Measurements from ENCODE around the gene CLK3.
"Not testable (repeated sequence)": the region's sequence is repeated elsewhere in the genome, so short reads cannot be mapped to it uniquely, and the experiment has no call there.

CLK3 gene

GRCh38 chr15:74620636-74621545 is 5.3 kb downstream of the CLK3 start:
- FAIRE-seq (no peak), DNase-seq (ENCODE audit: low spot score) (peak; percentile 68)

- DNase-seq (ENCODE audit: low spot score) (no peak), FAIRE-seq (no peak)
These were observed 5.9 kb downstream of the CLK3 start for GRCh38 chr15:74621546-74621920.

- FAIRE-seq: no peak
- no peak for DNase-seq (ENCODE audit: low spot score)
These were observed 6.3 kb downstream of the CLK3 start for GRCh38 chr15:74621936-74622335.

- DNase-seq (ENCODE audit: low spot score) (no peak), FAIRE-seq (no peak)
These were observed 7.1 kb downstream of the CLK3 start for GRCh38 chr15:74622758-74623157.

- FAIRE-seq: no peak
These were observed 8.5 kb downstream of the CLK3 start for GRCh38 chr15:74624020-74624602.

GRCh38 chr15:74625693-74626092 is 10.1 kb downstream of the CLK3 start:
- DNase-seq (ENCODE audit: low spot score) (no peak), FAIRE-seq (no peak)

More at GRCh38 chr15:74624020-74624602, 8.5 kb downstream of the CLK3 start:
- DNase-seq (ENCODE audit: low spot score): no peak

- FAIRE-seq: no peak
These were observed 10.7 kb downstream of the CLK3 start for GRCh38 chr15:74626336-74626735.

GRCh38 chr15:74626752-74627692 is 11.4 kb downstream of the CLK3 start:
- FAIRE-seq (no peak), DNase-seq (ENCODE audit: low spot score) (no peak)

More at GRCh38 chr15:74626336-74626735, 10.7 kb downstream of the CLK3 start:
- DNase-seq (ENCODE audit: low spot score): no peak

GRCh38 chr15:74627766-74628165 is 12.1 kb downstream of the CLK3 start:
- no peak for DNase-seq (ENCODE audit: low spot score)
- no peak for FAIRE-seq

- DNase-seq (ENCODE audit: low spot score) (no peak), FAIRE-seq (no peak)
These were observed 12.6 kb downstream of the CLK3 start for GRCh38 chr15:74628199-74628598.

GRCh38 chr15:74628949-74629348 is 13.3 kb downstream of the CLK3 start:
- FAIRE-seq (no peak), DNase-seq (ENCODE audit: low spot score) (no peak)

GRCh38 chr15:74629696-74630095 is 14.1 kb downstream of the CLK3 start:
- DNase-seq (ENCODE audit: low spot score); FAIRE-seq: not testable (repeated sequence)

GRCh38 chr15:74630284-74631086 is 14.8 kb downstream of the CLK3 start:
- DNase-seq (ENCODE audit: low spot score): no peak
- no peak for FAIRE-seq

- no peak for DNase-seq (ENCODE audit: low spot score)
- FAIRE-seq: no peak
These were observed 15.4 kb downstream of the CLK3 start for GRCh38 chr15:74631087-74631385.

- FAIRE-seq (no peak), DNase-seq (ENCODE audit: low spot score) (no peak)
These were observed 15.8 kb downstream of the CLK3 start for GRCh38 chr15:74631408-74631807.

- peak; percentile 24 for DNase-seq (ENCODE audit: low spot score)
- FAIRE-seq: no peak
These were observed 16.4 kb downstream of the CLK3 start for GRCh38 chr15:74631935-74632560.

- FAIRE-seq: no peak
- DNase-seq (ENCODE audit: low spot score): no peak
These were observed 17.0 kb downstream of the CLK3 start for GRCh38 chr15:74632601-74633000.

GRCh38 chr15:74633781-74634180 is 18.1 kb downstream of the CLK3 start:
- DNase-seq (ENCODE audit: low spot score) (no peak), FAIRE-seq (no peak)

- FAIRE-seq: no peak
- peak; percentile 50 for DNase-seq (ENCODE audit: low spot score)
These were observed 19.6 kb downstream of the CLK3 start for GRCh38 chr15:74635228-74635627.

GRCh38 chr15:74636984-74637383 is 21.3 kb downstream of the CLK3 start:
- DNase-seq (ENCODE audit: low spot score): no peak
- FAIRE-seq: no peak

- DNase-seq (ENCODE audit: low spot score) (no peak), FAIRE-seq (no peak)
These were observed 25.5 kb downstream of the CLK3 start for GRCh38 chr15:74641151-74641550.

Measured in RCC 7860 (cell line).